SK-MEL-5 (cell line): Measurements from ENCODE around the gene GJD3. TPM values are rescaled to one million over a fixed set of nuclear protein-coding genes. Genes with fewer than 3 reads are reported as not detected.

Experiments
- DNase-seq: peaks from one replicate; pipeline ENCODE4 v3.0.0-alpha.2; 2016; ENCODE audit warnings: low read depth, low spot score
- in situ Hi-C: cut with HindIII; loops from 2 replicates; pipeline ENCODE4 v1.10.0; 2016; ENCODE audit warnings: low sequenced_read_pairs, high pct_unique_total_duplicates, low pct_unique_long_range_greater_than_20kb
- total RNA-seq: library from RNA; depleted of rRNA; stranded (reverse); fragments of >200 nt; shearing (Covaris generic); gene quantifications from 2 replicates; pipeline ENCODE4 v1.2.3, GENCODE V29; 2014

The GJD3 gene
- total RNA-seq, 1 experiment from 2014 or later: not detected

DNA sequence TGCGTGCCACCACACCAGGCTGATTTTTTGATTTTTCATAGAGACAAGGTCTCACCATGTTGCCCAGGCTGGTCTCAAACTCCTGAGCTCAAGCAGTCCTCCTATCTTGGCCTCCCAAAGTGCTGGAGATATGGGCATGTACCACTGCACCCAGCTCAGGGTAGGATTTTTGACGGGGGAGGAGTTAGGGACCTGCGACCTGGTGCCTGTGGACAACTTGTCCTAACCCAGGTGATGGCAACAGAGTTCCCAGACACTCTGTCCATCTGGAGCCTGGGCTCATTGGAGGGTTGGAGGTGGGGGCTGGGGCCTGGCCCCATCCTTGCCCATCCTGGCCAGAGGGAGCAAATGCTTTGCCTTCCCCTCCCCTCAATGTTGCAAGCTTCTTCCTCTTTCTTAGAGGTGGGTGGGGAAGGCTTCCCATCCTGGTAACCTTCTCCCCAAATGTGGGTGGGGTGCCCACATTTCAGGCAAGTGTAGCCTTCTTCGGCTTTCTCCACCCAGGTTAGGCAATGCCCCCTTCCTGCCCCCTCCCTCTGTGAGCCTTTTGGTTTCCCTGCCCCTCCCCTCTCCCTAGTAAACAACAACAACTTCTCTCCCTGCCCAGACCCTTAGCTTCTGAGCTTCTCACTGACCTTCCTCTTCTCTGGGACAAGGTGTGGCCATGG lies 30.6 kb downstream of the GJD3 start:
- in situ Hi-C loops: no loop called here
- no peak for DNase-seq

DNA sequence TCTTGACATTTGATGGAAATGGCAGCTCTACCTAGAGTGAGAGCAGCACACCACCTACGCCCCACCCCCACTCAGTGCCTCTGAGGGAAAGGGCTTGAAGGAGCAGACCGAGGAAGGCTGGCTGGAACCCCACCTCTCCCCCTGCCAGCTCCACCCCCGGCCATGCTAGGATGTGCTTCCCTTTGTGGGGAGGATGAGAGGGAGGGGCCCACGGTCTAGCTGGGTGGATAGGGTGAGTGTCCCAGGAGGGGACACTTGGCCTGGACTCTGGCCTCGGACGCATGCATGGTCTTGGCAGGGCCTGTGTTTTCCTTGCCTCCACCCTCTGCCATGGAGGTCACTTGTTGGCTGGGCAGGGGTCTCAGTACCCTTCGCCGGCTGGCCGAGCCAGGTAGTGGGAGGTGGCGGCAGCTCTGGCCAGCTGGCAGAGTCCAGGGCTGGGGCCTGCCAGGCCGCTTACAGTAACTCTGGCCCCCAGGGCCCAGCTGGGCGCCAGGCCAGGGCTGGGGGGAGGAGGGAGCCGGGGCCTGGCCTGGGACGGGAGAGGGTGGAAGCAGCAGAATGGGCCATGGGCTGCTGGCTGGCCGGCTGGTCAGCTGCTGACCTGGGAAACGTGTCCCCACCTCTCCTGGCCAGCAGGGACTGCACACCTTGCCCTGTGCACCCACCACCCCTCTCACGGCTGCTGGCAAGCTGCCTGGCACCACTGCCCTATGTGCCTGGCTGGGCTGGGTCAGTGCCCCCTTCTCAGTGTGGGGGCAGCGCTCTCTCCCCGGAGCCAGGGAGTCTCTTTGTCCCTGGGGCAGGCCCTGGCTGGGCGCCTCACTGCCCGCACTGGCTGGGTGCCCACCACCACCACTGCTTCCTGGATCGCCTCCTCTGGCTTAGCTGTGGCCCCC lies 32.5 kb downstream of the GJD3 start:
- DNase-seq: no peak

DNA sequence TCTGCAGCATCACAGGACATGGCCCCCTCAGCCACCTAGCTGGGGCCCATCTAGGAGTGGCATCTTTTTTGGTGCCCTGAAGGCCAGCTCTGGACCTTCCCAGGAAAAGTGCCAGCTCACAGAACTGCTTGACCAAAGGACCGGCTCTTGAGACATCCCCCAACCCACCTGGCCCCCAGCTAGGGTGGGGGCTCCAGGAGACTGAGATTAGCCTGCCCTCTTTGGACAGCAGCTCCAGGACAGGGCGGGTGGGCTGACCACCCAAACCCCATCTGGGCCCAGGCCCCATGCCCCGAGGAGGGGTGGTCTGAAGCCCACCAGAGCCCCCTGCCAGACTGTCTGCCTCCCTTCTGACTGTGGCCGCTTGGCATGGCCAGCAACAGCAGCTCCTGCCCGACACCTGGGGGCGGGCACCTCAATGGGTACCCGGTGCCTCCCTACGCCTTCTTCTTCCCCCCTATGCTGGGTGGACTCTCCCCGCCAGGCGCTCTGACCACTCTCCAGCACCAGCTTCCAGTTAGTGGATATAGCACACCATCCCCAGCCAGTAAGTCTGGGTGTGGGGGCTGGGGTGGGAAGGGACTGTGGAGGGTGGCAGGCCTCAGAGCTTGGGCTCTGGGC lies 33.6 kb downstream of the GJD3 start:
- in situ Hi-C loops: no loop called here
- no peak for DNase-seq

More for the DNA sequence above, 32.5 kb downstream of the GJD3 start:
- in situ Hi-C loops: no loop called here

DNA sequence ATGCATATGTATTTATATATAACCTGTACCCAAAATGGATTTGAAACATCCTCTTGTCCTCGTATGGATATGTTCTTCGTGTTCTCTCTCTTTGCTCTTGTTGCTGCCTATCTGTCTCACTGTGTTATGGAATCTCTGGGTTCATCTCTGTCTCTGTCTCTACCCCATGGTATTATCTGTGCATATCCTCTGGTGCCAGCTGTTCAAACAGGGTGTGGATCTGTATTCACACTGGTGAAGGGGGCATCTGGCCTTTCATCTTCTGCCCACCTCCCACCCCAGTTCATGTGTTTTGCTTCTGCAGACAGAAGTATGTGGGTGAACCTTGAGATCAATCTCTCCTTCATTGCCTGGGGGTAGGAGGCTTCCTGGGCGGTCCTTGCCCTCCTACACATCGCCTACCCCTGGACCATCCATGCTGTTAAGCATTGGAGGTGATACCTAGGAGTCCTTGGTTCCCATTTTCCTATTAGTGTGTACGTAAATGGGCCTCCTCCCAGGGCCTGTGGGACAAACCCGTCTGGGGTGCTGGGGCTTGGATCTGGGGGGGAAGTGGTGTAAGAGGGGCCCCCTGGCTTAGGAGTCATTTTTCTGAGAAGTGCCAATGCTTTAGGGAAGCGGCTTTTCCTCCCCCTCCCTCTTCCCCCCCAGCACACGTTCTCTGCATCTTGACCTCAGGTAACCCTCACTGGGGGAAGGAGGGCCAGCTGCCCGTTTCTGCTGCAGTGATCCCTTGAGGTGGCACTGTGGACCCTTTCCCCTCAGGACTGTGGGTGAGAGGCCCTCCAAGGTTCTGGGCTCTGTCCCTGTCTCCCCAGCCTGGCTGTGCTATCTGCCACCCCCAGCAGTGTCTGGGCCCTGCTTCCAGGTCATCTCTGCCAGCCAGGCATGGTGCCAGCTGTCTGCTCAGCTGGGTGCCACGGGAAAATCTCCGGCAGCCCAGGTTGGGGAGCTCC lies 34.4 kb downstream of the GJD3 start:
- in situ Hi-C loops: no loop called here

DNA sequence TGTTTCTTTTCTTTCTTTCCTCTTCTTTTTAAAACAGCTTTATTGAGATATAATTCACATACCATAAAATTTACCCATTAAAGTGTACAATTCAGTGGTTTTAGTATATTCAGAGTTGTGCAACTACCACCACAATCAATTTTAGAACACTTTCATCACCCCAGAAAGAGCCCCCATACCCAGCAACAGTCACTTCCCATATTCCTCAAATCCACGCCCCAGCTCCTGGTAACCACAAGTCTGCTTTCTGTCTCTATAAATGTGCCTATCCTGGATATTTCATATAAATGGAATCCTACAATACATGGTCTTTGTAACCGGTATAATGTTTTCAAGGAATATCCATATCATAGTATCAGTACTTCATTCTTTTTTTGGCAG lies 36.2 kb downstream of the GJD3 start:
- in situ Hi-C loops: no loop called here
- no peak for DNase-seq

More for the DNA sequence above, 34.4 kb downstream of the GJD3 start:
- no peak for DNase-seq

DNA sequence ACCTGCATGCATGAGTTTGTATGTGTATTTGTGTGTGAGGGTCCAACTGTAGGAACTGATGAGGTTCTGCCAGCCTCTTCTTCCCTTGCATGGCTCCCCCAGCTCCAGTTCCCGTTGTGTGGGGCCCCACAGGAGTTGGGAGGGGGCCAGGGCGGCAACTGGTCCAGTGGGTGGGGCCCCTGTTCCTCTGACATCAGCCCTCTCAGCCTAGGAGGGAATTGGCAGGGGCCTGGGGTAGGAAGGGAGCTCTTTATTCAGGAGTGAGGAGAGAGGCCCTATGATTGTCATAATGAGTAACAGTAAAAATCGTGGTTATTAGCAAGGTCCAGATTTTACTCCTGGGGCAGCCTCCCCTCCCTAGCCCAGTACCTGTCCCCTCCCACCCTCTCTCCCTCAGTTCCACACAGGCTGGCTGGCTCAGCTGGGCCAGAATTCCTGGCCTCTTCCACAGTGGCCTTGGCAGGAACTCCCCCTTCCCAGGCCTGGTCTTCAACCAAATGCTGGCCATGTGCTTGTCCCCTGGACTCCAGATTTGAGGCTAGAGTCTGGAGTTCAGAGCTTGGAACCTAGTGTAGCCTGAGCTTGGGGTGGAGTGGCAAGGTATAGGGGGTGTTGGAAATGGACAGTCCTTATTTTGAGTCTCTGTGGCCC lies 36.7 kb downstream of the GJD3 start:
- no peak for DNase-seq
- in situ Hi-C loops: no loop called here

DNA sequence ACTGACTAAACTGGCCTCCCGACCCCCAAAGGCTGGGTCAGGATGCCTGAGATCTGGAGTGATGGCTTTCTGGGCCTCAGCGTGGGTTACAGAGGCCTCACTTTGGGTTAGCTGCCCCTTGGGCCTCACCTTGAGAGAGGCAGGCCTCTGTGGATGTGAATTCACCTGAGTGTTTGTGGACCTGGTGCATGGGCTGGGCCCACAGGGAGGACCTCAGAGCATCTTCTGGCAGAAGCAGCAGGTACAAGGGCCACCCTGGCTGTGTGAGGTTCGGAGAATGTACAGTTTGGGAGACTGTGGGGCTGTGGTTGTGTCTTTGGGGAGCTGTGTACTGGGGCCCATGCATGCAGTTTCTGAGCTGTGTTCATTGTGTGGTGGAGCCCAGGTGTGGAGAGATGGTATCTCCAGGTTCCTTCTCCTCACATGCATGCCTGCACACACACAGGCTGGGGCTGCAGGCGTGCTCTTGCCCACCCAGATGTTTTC lies 37.2 kb downstream of the GJD3 start:
- no peak for DNase-seq
- in situ Hi-C loops: no loop called here

DNA sequence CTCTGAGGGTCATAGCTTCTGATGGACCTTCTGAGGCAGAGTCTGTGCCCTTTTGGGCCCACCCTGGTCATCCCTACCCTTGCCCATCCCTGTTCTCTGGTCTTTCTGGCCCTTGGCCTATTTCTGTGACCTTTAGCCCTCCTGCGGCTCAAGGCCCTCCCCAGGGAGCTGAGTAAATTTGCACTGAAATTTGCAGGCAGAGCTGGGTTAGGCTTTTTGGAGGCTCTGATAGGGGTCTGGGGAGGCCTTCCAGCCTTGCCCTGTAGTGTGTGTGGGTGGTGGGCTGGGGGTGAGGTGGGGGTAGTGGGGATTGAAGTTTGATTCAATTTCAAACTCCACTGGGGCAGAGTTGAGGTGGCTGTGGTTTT lies 37.7 kb downstream of the GJD3 start:
- in situ Hi-C loops: no loop called here

DNA sequence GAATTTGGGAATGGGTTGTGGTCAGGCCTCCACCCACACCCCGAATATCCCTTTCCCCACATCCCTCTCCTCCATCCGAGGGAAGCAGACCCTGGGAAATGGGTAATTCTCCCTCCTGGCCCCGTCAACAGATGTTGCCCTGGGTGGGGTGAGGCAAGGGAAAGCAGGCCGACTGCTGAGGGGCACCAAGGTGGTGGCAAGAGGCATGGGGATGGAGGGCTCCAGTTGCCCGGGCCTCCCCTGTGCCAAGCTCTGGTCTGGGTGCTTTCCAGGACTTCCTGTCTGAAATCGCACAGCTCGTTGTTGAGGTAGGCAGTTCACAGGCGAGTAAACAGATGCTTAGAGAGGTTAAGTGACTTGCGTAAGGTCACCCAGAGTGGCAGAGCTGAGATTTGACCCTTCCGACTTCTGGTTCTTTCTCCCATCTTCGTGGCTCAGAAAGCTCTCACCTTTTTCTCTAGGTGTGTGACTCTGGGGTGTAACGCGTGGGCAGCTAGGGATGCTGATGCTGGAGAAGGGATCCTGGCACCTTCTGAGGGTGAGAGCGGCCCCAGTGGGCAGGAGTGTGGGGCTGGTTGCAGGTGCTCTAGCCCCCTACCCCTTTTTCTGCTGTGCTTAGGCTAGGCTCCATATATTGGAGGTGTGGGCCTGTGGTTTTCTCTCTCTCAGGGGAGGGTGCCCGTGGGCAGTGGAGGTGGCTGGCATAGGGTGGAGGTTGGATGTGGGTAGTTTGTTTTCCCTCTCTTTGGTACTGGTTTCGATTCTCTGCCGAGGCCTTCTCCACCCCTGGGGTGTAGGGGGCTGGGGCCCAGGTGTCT lies 38.3 kb downstream of the GJD3 start:
- DNase-seq: no peak
- in situ Hi-C loops: no loop called here

More for the DNA sequence above, 37.7 kb downstream of the GJD3 start:
- no peak for DNase-seq

DNA sequence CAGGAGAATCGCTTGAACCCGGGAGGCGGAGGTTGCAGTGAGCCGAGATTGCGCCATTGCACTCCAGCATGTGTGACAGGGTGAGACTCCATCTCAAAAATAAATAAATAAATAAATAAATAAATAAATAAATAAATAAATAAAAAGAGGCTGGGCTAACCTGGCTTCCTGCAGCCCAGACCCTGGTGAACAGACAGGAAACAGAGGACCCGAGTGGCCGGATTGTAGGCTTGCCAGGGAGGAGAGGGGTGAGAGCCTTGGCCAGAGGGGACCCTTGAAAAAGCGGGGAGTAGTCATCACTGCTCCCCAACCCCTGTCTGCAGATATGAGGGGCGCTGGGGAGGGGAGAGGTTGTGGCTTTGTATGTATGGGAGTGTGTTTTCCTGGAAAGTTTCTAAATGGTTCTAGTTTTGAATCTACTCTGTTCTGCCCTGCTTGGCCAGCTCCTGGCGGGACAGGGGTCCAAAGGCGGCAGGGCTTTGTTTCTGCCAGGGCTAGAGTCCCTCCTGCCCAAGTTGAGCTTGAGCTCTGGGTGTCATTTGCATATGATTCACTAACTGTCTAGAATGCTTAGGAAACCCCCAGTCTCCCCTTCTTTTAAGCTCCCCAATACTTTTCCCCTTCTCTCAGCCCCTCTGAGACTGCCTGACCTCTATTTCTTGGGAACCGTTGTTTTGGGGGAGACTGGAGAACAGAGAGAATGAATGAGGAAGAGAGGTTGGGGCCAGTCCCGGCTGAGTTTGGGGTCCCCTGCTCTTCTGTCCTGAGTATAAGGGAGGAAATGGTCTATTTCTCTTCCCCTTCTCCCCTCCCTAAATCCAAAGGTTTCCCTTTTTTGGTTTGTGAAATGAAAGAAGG lies 39.2 kb downstream of the GJD3 start:
- in situ Hi-C loops: no loop called here
- DNase-seq: no peak

DNA sequence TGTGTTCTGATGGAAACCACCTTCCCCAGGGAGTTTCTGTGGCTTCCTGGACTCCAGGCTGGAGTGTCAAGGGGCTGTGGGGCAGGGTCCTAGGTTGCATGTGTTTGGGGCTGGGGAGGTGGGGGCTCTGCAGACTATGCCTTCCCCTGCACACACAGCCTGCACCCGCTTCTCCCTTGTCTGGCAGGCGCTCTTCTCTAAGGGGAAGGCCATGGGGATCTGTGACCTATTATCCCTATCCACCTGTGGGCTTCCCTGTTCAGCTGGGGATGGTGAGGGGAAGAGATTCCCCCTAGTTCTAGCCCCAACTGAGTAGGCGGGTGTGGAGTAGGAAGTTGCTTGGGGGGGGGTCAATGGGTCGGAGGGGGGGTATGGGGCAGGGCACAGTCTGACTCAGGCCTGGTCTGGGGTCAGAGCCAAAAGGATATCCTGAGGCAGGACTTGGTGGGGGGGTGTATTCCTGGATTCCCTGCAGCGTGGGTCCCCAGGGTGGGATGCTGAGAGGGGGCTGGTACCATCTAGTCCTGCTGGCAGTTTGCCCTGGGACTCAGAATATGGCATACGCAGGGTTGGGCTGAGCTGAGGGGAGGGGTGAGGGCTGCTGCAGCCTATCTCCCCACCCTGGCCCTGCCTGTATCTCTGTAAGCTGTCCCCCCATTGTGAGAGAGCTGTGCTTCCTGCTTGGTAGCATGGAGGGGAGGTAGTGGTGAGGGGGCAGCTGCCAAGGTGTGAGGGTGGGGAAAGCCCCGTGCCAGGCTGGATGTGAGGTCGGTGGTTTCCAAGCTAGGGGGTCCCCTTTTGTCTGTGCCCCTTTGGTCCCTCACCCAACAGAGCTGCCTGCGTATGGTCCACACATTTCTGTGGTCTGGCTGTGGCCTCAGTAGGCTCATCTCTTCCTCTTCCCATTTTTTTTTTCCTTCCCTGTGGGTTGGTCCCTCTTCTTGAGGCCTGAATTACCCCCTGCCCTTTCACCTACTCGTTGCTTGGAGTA lies 40.9 kb downstream of the GJD3 start:
- no peak for DNase-seq
- in situ Hi-C loops: no loop called here

DNA sequence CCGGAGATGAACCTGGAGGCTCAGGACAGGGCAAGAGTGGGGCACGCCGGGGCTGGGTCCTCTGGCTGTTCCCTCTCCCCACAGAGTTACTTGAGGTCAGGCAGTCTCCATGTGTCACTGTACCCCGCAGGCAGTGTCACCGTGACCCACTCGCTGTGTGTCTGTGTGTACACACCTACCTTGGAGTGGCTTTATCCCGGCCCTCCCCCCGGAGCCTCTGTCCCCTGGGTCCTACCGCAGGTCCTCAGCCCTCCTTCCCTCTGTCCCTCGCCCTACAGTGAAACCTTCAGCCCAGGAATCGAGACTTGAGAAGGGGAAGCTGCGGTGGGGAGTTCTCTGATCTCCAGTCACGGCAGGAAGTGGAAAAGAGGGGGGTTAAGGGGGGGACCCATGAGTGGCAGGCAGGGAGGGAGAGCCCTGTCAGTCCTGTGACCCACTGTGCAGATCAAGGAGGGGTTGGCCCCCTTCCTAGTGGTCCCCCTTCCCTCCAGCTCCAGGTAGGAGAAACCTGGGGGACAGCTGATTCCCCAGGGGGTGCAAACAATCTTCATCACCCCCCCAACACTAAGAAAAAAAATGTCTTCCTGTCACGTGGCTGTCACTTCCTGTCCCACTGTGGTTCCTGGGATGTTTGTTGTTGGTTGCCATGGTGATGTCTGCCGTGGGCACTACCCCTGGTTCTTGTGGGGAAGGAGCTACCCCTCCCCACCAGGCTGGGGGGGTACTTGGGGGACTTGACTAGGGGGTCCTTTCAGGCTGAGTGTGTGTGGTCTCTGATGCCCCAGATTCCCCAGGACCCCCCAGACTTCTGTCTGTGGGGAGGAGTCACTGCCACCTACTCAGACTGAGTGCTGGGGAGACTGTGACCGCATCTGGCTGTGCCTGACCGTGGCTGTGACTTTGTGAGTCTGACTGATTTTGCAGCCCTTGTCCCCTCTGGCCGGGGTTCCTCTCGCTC lies 41.9 kb downstream of the GJD3 start:
- DNase-seq: peak; percentile 62
- in situ Hi-C loops: no loop called here

DNA sequence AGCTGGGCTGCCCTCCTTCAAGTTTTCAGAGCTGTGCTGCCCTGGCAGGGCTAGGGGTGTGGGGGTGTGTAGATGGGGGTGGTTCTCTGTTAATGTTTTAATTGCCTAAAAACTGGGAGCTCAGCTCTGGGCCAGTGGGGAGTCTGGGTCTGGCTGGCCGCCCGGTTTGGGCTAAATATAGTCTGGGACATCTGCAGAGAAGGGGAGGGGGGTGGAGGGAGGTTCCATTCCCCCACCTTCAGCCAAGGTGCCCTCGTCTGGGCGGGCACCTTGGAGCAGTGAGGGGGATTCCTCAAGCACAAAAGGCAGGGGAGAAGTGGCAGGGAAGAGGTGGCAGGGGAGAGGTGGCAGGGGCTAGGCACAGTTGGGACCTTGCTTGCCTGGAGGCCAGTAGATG lies 42.6 kb downstream of the GJD3 start:
- in situ Hi-C loops: no loop called here

More for the DNA sequence above, 42.6 kb downstream of the GJD3 start:
- DNase-seq: no peak
